Mesendoderm (in vitro differentiated cells): Measurements from ENCODE around the gene MCF2L2.

Experiments used
- DNase-seq: peaks from one replicate; pipeline ENCODE4 v3.0.0; 2013
- H2AK5ac ChIP-seq: 2 replicates; pipeline ENCODE4 v1.6.1; 2013; ENCODE audit warnings: low read length, inconsistent platforms
- H2BK120ac ChIP-seq: 2 replicates; pipeline ENCODE4 v1.6.1; 2013; ENCODE audit warnings: low read depth, mild to moderate bottlenecking, low read length, moderate library complexity, mixed read lengths
- H2BK15ac ChIP-seq: replicated peaks from 2 replicates; pipeline ENCODE4 v1.6.1; 2013; ENCODE audit warnings: low read depth, mild to moderate bottlenecking, moderate library complexity
- H2BK5ac ChIP-seq: 2 replicates; pipeline ENCODE4 v1.6.1; 2013; ENCODE audit warnings: low read length, inconsistent platforms
- H3K18ac ChIP-seq: 2 replicates; pipeline ENCODE4 v1.6.1; 2013; ENCODE audit warnings: mild to moderate bottlenecking, low read length, mixed read lengths
- H3K23ac ChIP-seq: one replicate; pipeline ENCODE4 v1.6.1; 2013; ENCODE audit warnings: low read length
- H3K27ac ChIP-seq: 2 replicates; pipeline ENCODE4 v1.5.1; 2013; ENCODE audit warnings: low read depth, mild to moderate bottlenecking, inconsistent platforms, low read length, moderate library complexity
- H3K27me3 ChIP-seq: 2 replicates; pipeline ENCODE4 v1.6.1; 2013; ENCODE audit warnings: low read length, control low read depth, mild to moderate bottlenecking, inconsistent platforms; ENCODE audit not compliant: insufficient read depth, poor library complexity
- H3K36me3 ChIP-seq: 2 replicates; pipeline ENCODE4 v1.6.1; 2013; ENCODE audit warnings: low read length, inconsistent platforms; ENCODE audit not compliant: control insufficient read depth, insufficient read depth
- H3K4ac ChIP-seq: one replicate; pipeline ENCODE4 v1.6.1; 2013; ENCODE audit warnings: low read depth, mild to moderate bottlenecking, low read length, moderate library complexity
- H3K4me1 ChIP-seq: 2 replicates; pipeline ENCODE4 v1.6.1; 2013; ENCODE audit warnings: low read depth, low read length, inconsistent platforms; ENCODE audit not compliant: control insufficient read depth
- H3K4me2 ChIP-seq: 2 replicates; pipeline ENCODE4 v1.6.1; 2013; ENCODE audit warnings: low read length
- H3K4me3 ChIP-seq: 2 replicates; pipeline ENCODE4 v1.5.1; 2013; ENCODE audit warnings: mild to moderate bottlenecking, low read length
- H3K56ac ChIP-seq: one replicate; pipeline ENCODE4 v1.6.1; 2013; ENCODE audit warnings: low read length
- H3K79me1 ChIP-seq: 2 replicates; pipeline ENCODE4 v1.6.1; 2013; ENCODE audit warnings: low read length, inconsistent platforms
- H3K79me2 ChIP-seq: 2 replicates; pipeline ENCODE4 v1.6.1; 2013; ENCODE audit warnings: mild to moderate bottlenecking, low read length; ENCODE audit not compliant: control insufficient read depth, insufficient read depth
- H3K9ac ChIP-seq: 2 replicates; pipeline ENCODE4 v1.6.1; 2013; ENCODE audit warnings: low read length, inconsistent platforms
- H4K5ac ChIP-seq: one replicate; pipeline ENCODE4 v1.6.1; 2013; ENCODE audit warnings: low read length
- H4K8ac ChIP-seq: one replicate; pipeline ENCODE4 v1.6.1; 2013; ENCODE audit warnings: low read depth, mild to moderate bottlenecking, control low read depth, low read length, moderate library complexity
- WGBS: extraction: QIAGEN DNeasy Blood & Tissue Kit; methylation state at CpG from one replicate; pipeline ENCODE4 v1.1.7; 2013; ENCODE audit warnings: low lambda C conversion rate, missing lambda C conversion rate; ENCODE audit not compliant: insufficient coverage; ENCODE audit errors: extremely low coverage; 5-methylcytosine and 5-hydroxymethylcytosine counted together

MCF2L2 gene

DNA sequence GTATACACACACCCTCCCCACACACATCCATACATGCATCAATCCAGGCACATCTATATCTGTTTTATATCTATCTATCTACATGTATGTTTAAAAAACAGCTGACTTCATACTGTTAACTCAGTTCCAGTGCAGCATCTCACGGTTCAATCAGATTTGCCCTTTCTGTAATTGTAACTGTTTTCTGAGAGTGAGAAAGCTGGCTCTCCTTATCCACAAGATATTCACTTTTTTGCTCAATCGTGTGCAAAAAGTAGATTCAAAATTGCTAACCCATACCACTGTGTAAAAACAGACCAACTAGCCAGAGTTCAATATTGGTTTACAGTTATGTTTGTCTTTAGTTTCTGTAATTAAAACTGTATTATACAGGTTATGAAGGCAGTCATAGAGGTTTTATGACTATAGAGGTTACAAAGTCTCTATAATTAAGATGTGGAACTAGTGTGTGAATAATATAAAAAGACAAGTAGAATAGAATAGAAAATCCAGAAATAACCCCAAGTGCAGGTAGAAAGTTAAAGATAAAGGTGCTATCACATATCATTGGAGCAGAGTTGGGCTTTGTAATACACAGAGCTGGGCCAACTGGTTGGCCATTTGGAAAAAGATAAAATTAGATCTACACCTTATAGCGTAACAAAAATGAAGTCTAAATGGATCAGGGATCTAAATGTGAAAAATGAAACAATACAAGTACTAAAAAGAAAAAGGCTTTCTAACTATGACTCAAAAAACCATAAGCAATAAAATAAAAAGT lies 20.1 kb upstream of the MCF2L2 start:
- peaks cover 10% of the 10 kb centered on the region for H3K79me2 ChIP-seq
- H3K9ac ChIP-seq, result peak overlapping the region; percentile 98
- no peak overlapping the region for H2BK120ac ChIP-seq
- H3K4ac ChIP-seq, result no peak overlapping the region
- peak overlapping the region; percentile 100 for H3K56ac ChIP-seq
- peaks cover under 1% of the 10 kb centered on the region for H3K36me3 ChIP-seq
- H3K23ac ChIP-seq, result no peak overlapping the region
- peak overlapping the region; percentile 96 for H3K4me3 ChIP-seq
- peaks cover 2% of the 10 kb centered on the region for H3K4me1 ChIP-seq
- peaks cover 6% of the 10 kb centered on the region for H3K79me1 ChIP-seq
- no peak for DNase-seq
- H3K4me2 ChIP-seq, result peak overlapping the region; percentile 94
- H3K18ac ChIP-seq, result no peak overlapping the region
- no peak overlapping the region for H2BK5ac ChIP-seq
- H3K27me3 ChIP-seq, result no peaks in the 10 kb centered on the region
- WGBS, result no CpG with 5 or more reads among the region's 3 CpGs
- H4K5ac ChIP-seq, result no peak overlapping the region
- no peak overlapping the region for H3K27ac ChIP-seq
- H2AK5ac ChIP-seq, result no peak overlapping the region
- H4K8ac ChIP-seq, result no peak overlapping the region
- no peak overlapping the region for H2BK15ac ChIP-seq

DNA sequence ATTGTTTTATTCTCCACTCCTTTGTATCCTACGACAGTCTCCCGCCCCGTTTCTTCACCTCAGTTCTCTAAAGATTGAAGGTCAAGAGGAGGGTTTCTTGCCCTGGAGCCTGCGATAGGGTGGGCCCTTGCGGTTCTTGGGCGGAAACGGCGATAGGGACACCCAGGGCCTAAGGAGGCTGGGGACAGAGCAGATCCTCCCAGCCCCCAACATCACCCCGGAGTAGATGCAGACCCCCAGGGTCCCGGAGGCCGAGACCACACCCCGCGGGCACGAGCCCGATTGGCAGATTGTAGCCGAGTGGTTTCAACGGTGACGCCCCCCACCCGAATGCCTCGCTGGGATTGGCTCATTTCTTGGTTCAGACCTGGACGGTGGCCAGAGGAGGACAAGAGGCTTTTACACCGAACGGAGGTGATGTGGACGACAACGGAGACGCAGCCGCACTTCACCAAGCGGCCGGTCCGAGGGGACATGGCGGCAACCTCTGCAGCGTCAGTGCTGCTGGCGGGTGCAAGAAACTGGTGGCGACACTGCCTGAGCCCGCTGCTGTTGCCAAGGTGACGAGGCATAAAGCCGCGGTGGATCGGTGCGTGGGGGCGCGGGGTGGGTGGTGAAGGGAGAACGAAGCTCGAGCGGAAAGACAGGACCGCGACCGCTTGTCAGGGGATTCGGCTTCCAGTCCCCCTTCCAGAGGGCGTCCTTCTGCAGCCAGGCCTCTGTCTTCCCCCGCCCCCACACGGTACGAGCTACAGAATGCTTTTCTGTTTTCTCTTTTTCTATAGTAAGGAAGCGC lies 19.0 kb upstream of the MCF2L2 start:
- Histone ChIP-seq H2AK5ac (no peak overlapping the region), H3K9ac (peak overlapping the region; percentile 98), H3K56ac (peak overlapping the region; percentile 100), H3K18ac (no peak overlapping the region), H3K4me2 (peak overlapping the region; percentile 94), H3K4ac (no peak overlapping the region), H3K36me3 (no peaks in the 10 kb centered on the region), H3K23ac (peak overlapping the region; percentile 99), H3K79me1 (peaks cover 6% of the 10 kb centered on the region), H3K27ac (peak overlapping the region; percentile 67), H3K4me3 (peak overlapping the region; percentile 96), H3K4me1 (peaks cover 2% of the 10 kb centered on the region), H2BK5ac (peak overlapping the region; percentile 95), H4K5ac (no peak overlapping the region), H3K27me3 (no peaks in the 10 kb centered on the region), H2BK120ac (no peak overlapping the region), H2BK15ac (no peak overlapping the region), H4K8ac (no peak overlapping the region), H3K79me2 (peaks cover 10% of the 10 kb centered on the region)
- WGBS, result no CpG with 5 or more reads among the region's 54 CpGs
- DNase-seq, result peak; percentile 99

DNA sequence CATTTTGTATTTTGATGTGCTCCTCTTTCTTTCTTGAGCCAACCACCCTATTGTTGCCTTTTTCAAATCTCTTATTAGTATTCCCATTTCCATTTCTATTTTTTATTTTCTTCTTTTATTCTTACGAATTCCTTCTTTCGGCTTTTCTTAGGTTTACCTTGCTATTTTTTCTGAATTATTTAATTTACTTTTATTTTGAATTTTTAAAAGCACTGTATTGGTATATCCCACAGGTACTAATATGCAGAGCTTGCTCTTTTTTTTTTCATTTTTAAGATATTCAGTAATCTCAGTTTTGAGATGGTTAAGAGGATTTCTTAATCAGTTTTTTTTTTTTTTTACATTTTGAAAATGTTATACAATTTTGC lies 18.4 kb upstream of the MCF2L2 start:
- Histone ChIP-seq H3K79me2 (peaks cover 10% of the 10 kb centered on the region), H3K4me2 (peak overlapping the region; percentile 39), H4K5ac (no peak overlapping the region), H3K4ac (no peak overlapping the region), H2BK15ac (no peak overlapping the region), H2BK5ac (no peak overlapping the region), H3K18ac (no peak overlapping the region), H3K36me3 (no peaks in the 10 kb centered on the region), H2BK120ac (no peak overlapping the region), H3K79me1 (peaks cover 6% of the 10 kb centered on the region), H3K4me3 (no peak overlapping the region), H2AK5ac (no peak overlapping the region), H3K9ac (peak overlapping the region; percentile 75), H3K56ac (peak overlapping the region; percentile 90), H3K27me3 (no peaks in the 10 kb centered on the region), H4K8ac (no peak overlapping the region), H3K4me1 (peaks cover 2% of the 10 kb centered on the region), H3K27ac (no peak overlapping the region), H3K23ac (no peak overlapping the region)
- WGBS, result 100% methylated on average over 2 of the region's 2 CpGs
- DNase-seq, result no peak

DNA sequence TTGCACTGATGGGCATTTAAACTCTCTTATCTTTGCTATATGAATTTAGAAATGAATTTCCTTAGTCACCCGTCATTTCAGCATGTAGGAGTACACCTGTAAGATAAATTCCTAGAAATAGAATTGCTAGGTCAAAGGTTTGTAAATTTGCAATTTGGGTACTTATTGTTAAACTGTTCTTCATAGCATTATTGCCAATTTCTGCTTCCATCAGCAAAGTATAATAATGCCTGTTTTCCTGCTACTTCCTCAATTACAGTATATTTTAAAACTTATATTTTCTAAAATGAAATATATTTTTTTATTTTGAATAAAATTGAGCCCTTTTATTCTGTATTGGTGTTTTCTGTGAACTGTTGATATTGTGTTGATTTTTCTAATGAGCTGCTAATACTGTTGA lies 16.3 kb upstream of the MCF2L2 start:
- peaks cover 1% of the 10 kb centered on the region for H3K4me1 ChIP-seq
- H3K4ac ChIP-seq, result no peak overlapping the region
- no peak overlapping the region for H3K18ac ChIP-seq
- WGBS, result no CpG with 5 or more reads among the region's 1 CpG
- H3K79me2 ChIP-seq, result peaks cover 8% of the 10 kb centered on the region
- H3K27me3 ChIP-seq, result no peaks in the 10 kb centered on the region
- no peak overlapping the region for H3K56ac ChIP-seq
- H3K79me1 ChIP-seq, result peaks cover 4% of the 10 kb centered on the region
- H4K8ac ChIP-seq, result no peak overlapping the region
- no peak overlapping the region for H3K4me3 ChIP-seq
- no peak for DNase-seq
- H3K36me3 ChIP-seq, result no peaks in the 10 kb centered on the region
- no peak overlapping the region for H2BK5ac ChIP-seq
- H3K4me2 ChIP-seq, result no peak overlapping the region
- H2AK5ac ChIP-seq, result no peak overlapping the region
- H3K27ac ChIP-seq, result no peak overlapping the region
- H3K23ac ChIP-seq, result no peak overlapping the region
- H4K5ac ChIP-seq, result no peak overlapping the region
- H2BK15ac ChIP-seq, result no peak overlapping the region
- no peak overlapping the region for H2BK120ac ChIP-seq
- no peak overlapping the region for H3K9ac ChIP-seq

DNA sequence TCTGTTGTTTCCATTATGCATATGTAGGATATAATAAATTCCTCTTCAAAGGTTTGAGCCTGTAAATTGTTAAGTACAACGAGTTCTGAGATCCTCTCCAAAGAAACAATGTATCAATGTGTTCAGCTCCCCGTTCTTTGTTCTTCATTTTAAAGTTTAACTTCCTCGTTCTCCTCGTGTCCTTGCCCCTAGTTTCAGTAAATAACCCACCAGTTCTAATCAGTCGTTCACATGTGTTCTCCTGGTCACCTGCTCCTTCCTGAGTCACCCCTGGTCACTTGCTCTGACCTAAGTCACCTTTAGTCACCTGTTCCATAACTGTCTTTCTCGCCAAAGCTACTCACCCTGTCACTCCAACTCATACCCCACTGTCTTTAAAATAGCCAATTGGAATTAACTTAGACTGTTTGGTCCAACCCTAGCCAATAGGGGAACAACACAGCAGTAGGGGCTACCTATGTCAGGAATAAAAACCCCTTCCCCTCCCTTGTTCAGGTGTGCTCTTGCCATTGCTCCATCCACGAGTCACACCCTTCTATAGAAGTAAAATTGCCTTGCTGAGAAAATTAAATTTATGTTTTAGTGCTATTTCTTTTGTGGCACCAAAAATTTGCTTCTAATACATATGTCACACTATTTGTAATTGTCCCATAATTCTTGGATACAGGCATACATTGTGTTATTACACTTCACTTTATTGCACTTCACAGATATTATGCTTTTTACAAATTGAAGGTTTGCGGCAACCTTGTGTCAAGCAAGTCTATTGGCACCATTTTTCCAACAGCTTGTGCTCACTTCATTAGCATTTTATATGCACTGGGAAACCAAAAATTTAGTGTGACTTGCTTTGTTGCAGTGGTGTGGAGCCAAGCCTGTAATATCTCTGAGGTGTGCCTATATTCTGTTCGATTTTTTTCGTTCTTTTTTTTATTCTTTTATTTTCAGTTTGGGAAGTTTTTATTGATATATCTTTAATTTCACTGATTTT lies 15.3 kb upstream of the MCF2L2 start:
- Histone ChIP-seq H4K5ac (no peak overlapping the region), H3K27ac (no peak overlapping the region), H3K27me3 (no peaks in the 10 kb centered on the region), H3K4ac (no peak overlapping the region), H2BK120ac (no peak overlapping the region), H3K56ac (no peak overlapping the region), H4K8ac (no peak overlapping the region), H3K4me1 (no peaks in the 10 kb centered on the region), H3K9ac (no peak overlapping the region), H3K36me3 (no peaks in the 10 kb centered on the region), H3K79me1 (peaks cover 3% of the 10 kb centered on the region), H2BK5ac (no peak overlapping the region), H3K18ac (no peak overlapping the region), H2BK15ac (no peak overlapping the region), H3K79me2 (peaks cover 5% of the 10 kb centered on the region), H3K4me3 (no peak overlapping the region), H3K4me2 (no peak overlapping the region), H3K23ac (no peak overlapping the region), H2AK5ac (no peak overlapping the region)
- no CpG with 5 or more reads among the region's 10 CpGs for WGBS
- DNase-seq, result no peak
